Mesodermal cell (in vitro differentiated cells): ENCODE data around the gene SLCO2B1.

Source experiments
- H3K27ac ChIP-seq: 2 replicates; pipeline ENCODE4 v1.7.0; 2013; ENCODE audit warnings: mild to moderate bottlenecking, low read depth, low read length, moderate library complexity; ENCODE audit not compliant: severe bottlenecking
- H3K36me3 ChIP-seq: 2 replicates; pipeline ENCODE4 v1.7.1; 2013; ENCODE audit warnings: mild to moderate bottlenecking, low read length, moderate library complexity; ENCODE audit not compliant: control insufficient read depth, insufficient read depth
- H3K4me1 ChIP-seq: one replicate; pipeline ENCODE4 v1.7.1; 2013; ENCODE audit warnings: mild to moderate bottlenecking, low read length; ENCODE audit not compliant: insufficient read depth, control insufficient read depth, poor library complexity, severe bottlenecking
- H3K4me3 ChIP-seq: 2 replicates; pipeline ENCODE4 v1.7.0; 2013; ENCODE audit warnings: low read length, control low read depth, mild to moderate bottlenecking; ENCODE audit not compliant: insufficient read depth, poor library complexity, severe bottlenecking; ENCODE audit errors: extremely low read depth
- H3K9me3 ChIP-seq: 2 replicates; pipeline ENCODE4 v1.7.1; 2013; ENCODE audit warnings: mild to moderate bottlenecking, low read length, moderate library complexity; ENCODE audit not compliant: control insufficient read depth
- WGBS, 2 experiments: methylation state at CpG; one replicate each; pipeline ENCODE4 v1.1.5; 2013; ENCODE audit warnings: missing lambda C conversion rate in 2 of 2; ENCODE audit not compliant: insufficient coverage in 2 of 2; 5-methylcytosine and 5-hydroxymethylcytosine counted together

SLCO2B1 gene

GRCh38 chr11:75194147-75194546, 43.2 kb downstream of the SLCO2B1 start:
- 71 to 91% methylated on average over 3 to 5 of the region's 5 CpGs for WGBS, 2 experiments
- peaks cover 5% of the 10 kb centered on the region for H3K4me1 ChIP-seq
- no peaks in the 10 kb centered on the region for H3K9me3 ChIP-seq
- no peak overlapping the region for H3K4me3 ChIP-seq
- no peak overlapping the region for H3K27ac ChIP-seq
- no peaks in the 10 kb centered on the region for H3K36me3 ChIP-seq

GRCh38 chr11:75195167-75195962, 44.5 kb downstream of the SLCO2B1 start:
- WGBS, 2 experiments = 92% methylated on average over 3 to 6 of the region's 7 CpGs
- no peak overlapping the region for H3K27ac ChIP-seq
- H3K9me3 ChIP-seq = no peaks in the 10 kb centered on the region
- H3K36me3 ChIP-seq = no peaks in the 10 kb centered on the region
- H3K4me1 ChIP-seq = peaks cover 5% of the 10 kb centered on the region
- no peak overlapping the region for H3K4me3 ChIP-seq

GRCh38 chr11:75196426-75196825, 45.5 kb downstream of the SLCO2B1 start:
- no peaks in the 10 kb centered on the region for H3K36me3 ChIP-seq
- H3K27ac ChIP-seq = no peak overlapping the region
- H3K4me1 ChIP-seq = no peaks in the 10 kb centered on the region
- 88% methylated on average over 6 to 8 of the region's 8 CpGs for WGBS, 2 experiments
- H3K4me3 ChIP-seq = no peak overlapping the region
- H3K9me3 ChIP-seq = no peaks in the 10 kb centered on the region

GRCh38 chr11:75197512-75198277, 46.8 kb downstream of the SLCO2B1 start:
- H3K27ac ChIP-seq = no peak overlapping the region
- no peaks in the 10 kb centered on the region for H3K36me3 ChIP-seq
- 62 to 100% methylated on average over 2 to 4 of the region's 4 CpGs for WGBS, 2 experiments
- H3K9me3 ChIP-seq = no peaks in the 10 kb centered on the region
- H3K4me3 ChIP-seq = no peak overlapping the region
- no peaks in the 10 kb centered on the region for H3K4me1 ChIP-seq

- Histone ChIP-seq H3K4me1 (no peaks in the 10 kb centered on the region), H3K9me3 (no peaks in the 10 kb centered on the region), H3K27ac (no peak overlapping the region), H3K4me3 (no peak overlapping the region), H3K36me3 (no peaks in the 10 kb centered on the region)
- 88 to 92% methylated on average over 5 to 6 of the region's 7 CpGs for WGBS, 2 experiments
These were observed 47.5 kb downstream of the SLCO2B1 start for GRCh38 chr11:75198278-75198973.

GRCh38 chr11:75199412-75199955, 48.6 kb downstream of the SLCO2B1 start:
- no peak overlapping the region for H3K27ac ChIP-seq
- H3K9me3 ChIP-seq = no peaks in the 10 kb centered on the region
- no peak overlapping the region for H3K4me3 ChIP-seq
- no peaks in the 10 kb centered on the region for H3K4me1 ChIP-seq
- H3K36me3 ChIP-seq = no peaks in the 10 kb centered on the region
- WGBS, 2 experiments = 89 to 98% methylated on average over 3 to 4 of the region's 5 CpGs

DNA sequence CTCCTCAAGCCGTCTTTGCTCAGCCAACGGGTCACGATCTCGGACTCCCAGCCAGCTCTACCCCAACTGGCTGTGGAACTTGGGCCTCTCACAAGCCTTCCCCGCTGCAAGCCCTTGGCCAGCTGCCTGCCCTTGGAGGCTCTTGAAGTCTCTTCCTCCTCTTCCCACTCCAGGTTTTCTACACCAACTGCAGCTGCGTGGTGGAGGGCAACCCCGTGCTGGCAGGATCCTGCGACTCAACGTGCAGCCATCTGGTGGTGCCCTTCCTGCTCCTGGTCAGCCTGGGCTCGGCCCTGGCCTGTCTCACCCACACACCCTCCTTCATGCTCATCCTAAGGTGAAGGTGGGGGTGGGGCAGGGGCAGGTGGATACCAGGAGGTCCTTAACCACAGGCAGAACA, 49.1 kb downstream of the SLCO2B1 start:
- Histone ChIP-seq H3K4me1 (no peaks in the 10 kb centered on the region), H3K36me3 (no peaks in the 10 kb centered on the region), H3K4me3 (no peak overlapping the region), H3K27ac (no peak overlapping the region), H3K9me3 (no peaks in the 10 kb centered on the region)
- WGBS, 2 experiments = 88 to 91% methylated on average over 3 to 6 of the region's 10 CpGs

GRCh38 chr11:75200531-75200930, 49.6 kb downstream of the SLCO2B1 start:
- Histone ChIP-seq H3K9me3 (no peaks in the 10 kb centered on the region), H3K4me3 (no peak overlapping the region), H3K36me3 (no peaks in the 10 kb centered on the region), H3K27ac (no peak overlapping the region), H3K4me1 (no peaks in the 10 kb centered on the region)
- WGBS, 2 experiments = 75 to 100% methylated on average over 1 to 2 of the region's 2 CpGs

DNA sequence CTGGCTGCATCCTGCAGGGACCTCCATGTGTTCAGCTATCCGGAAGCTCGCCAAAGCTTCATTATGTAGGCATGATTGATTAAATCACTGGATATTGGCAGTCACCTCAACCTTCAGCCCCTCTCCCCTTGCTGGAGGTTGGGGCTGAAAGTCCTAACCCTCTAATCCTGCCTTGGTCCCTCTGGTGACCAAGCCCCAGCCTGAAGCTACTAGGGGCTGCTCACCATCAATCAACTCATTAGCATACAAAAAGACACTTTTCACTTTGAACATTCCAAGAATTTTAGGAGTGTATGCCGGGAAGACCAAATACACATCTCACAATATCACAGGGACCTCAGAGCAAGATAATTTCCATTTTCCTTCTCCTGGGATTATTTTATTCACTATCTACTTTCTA, 50.9 kb downstream of the SLCO2B1 start:
- no peaks in the 10 kb centered on the region for H3K4me1 ChIP-seq
- 0% methylated on average over 1 of the region's 3 CpGs; no CpG with 5 or more reads in 1 of the 2 experiments for WGBS, 2 experiments
- H3K4me3 ChIP-seq = no peak overlapping the region
- no peak overlapping the region for H3K27ac ChIP-seq
- no peaks in the 10 kb centered on the region for H3K36me3 ChIP-seq
- no peaks in the 10 kb centered on the region for H3K9me3 ChIP-seq

- 87% methylated on average over 6 of the region's 6 CpGs for WGBS, 2 experiments
- no peaks in the 10 kb centered on the region for H3K9me3 ChIP-seq
- H3K4me3 ChIP-seq = no peak overlapping the region
- H3K27ac ChIP-seq = no peak overlapping the region
- no peaks in the 10 kb centered on the region for H3K36me3 ChIP-seq
- H3K4me1 ChIP-seq = no peaks in the 10 kb centered on the region
These were observed 51.3 kb downstream of the SLCO2B1 start for GRCh38 chr11:75202195-75202594.
